Panc1 (cell line): ENCODE data around the gene KDM1B. TPM values are rescaled to one million over a fixed set of nuclear protein-coding genes. Genes with fewer than 3 reads are reported as not detected.

ENCODE experiments used
- ATAC-seq: fragments of 200-7000 bp; cut with Tn5 transposase; 2 replicates; pipeline ENCODE4 v1.9.1; 2020; ENCODE audit warnings: mild to moderate bottlenecking, moderate library complexity
- BruUV-seq: library from RNA; stranded (reverse); fragments of 400-500 nt; replicated peaks from 2 replicates; lab custom pipeline; 2021; lab: Mats Ljungman, UMichigan
- CTCF ChIA-PET: fragments of 300-600 bp; sonication (Branson Sonifier 250); formaldehyde crosslinking; loops from one replicate; lab custom pipeline; 2022; ENCODE audit warnings: antibody characterized with exemption; lab: Charles Lee
- POLR2A ChIA-PET: fragments of 300-600 bp; sonication (Branson Sonifier 250); formaldehyde crosslinking; loops from one replicate; lab custom pipeline; 2022; ENCODE audit warnings: antibody characterized with exemption; lab: Charles Lee
- DNase-seq: peaks from one replicate; pipeline ENCODE4 v3.0.0-alpha.2; 2010; ENCODE audit warnings: low read depth, low spot score
- H3K27ac ChIP-seq: 2 replicates; pipeline ENCODE4 v1.5.1; 2011; ENCODE audit warnings: mild to moderate bottlenecking, low read length, inconsistent platforms
- H3K27me3 ChIP-seq: fragments of 200-500 bp; sonication (Bioruptor generic); 2 replicates; pipeline ENCODE4 v1.6.0; 2014; ENCODE audit warnings: low read length, inconsistent platforms; ENCODE audit not compliant: control insufficient read depth, insufficient read depth
- H3K36me3 ChIP-seq: fragments of 200-500 bp; sonication (Bioruptor generic); 2 replicates; pipeline ENCODE4 v1.5.1; 2014; ENCODE audit warnings: inconsistent platforms, mild to moderate bottlenecking, low read length, moderate library complexity; ENCODE audit not compliant: control insufficient read depth, insufficient read depth
- H3K4me1 ChIP-seq: 2 replicates; pipeline ENCODE4 v1.5.1; 2011; ENCODE audit warnings: inconsistent platforms, mild to moderate bottlenecking, low read length, moderate library complexity; ENCODE audit not compliant: control insufficient read depth, insufficient read depth
- H3K4me3 ChIP-seq, 2 experiments: 2 replicates each; pipeline ENCODE4 v1.5.1; 2011 to 2012; ENCODE audit warnings: low read depth in 2 of 2, low read length in 2 of 2, mild to moderate bottlenecking in 2 of 2, inconsistent platforms in 1 of 2, moderate library complexity in 1 of 2
- H3K9me3 ChIP-seq: fragments of 200-500 bp; sonication (Bioruptor generic); 2 replicates; pipeline ENCODE4 v1.5.1; 2014; ENCODE audit warnings: low read depth, mild to moderate bottlenecking, inconsistent platforms, low read length, moderate library complexity; ENCODE audit not compliant: control insufficient read depth, insufficient read depth
- TCF7L2 ChIP-seq: IDR thresholded peaks from 2 replicates; pipeline ENCODE4 v1.6.1; 2011; ENCODE audit warnings: mild to moderate bottlenecking, low read depth, low read length, inconsistent platforms
- in situ Hi-C: cut with HindIII; loops from 2 replicates; pipeline ENCODE4 v1.10.0; 2016; ENCODE audit warnings: low sequenced_read_pairs, low pct_unique_long_range_greater_than_20kb
- intact Hi-C: fragments of 100-400 bp; cut with micrococcal nuclease; formaldehyde crosslinking; loops from one replicate; pipeline ENCODE4 v1.10.0; 2022; ENCODE audit not compliant: unreplicated experiment
- total RNA-seq: library from RNA; stranded (reverse); gene quantifications from one replicate; pipeline ENCODE4 v1.2.1, GENCODE V29; 2021; ENCODE audit not compliant: unreplicated experiment
- TF ChIP-seq, protein P1 (sequence below), 2 experiments: IDR thresholded peaks; 2 replicates each; pipeline ENCODE4 v1.6.1; 2011 to 2012; ENCODE audit warnings: low read depth in 2 of 2, control low read depth in 1 of 2, low read length in 1 of 2, mild to moderate bottlenecking in 1 of 2, moderate library complexity in 1 of 2; ENCODE audit not compliant: insufficient read depth in 1 of 2

Gene KDM1B
- total RNA-seq, 1 experiment from 2014 or later = 27.1 TPM

- no peak overlapping the region for H3K4me3 ChIP-seq
- no TSS peak for BruUV-seq
- in situ Hi-C loops (no loop called here), intact Hi-C loops (no loop called here)
- no peaks in the 10 kb centered on the region for H3K36me3 ChIP-seq
- H3K27me3 ChIP-seq = no peaks in the 10 kb centered on the region
- ATAC-seq (no peak), DNase-seq (no peak)
- no peaks in the 10 kb centered on the region for H3K4me1 ChIP-seq
- POLR2A ChIA-PET = no interaction called here
- no peaks in the 10 kb centered on the region for H3K9me3 ChIP-seq
- CTCF ChIA-PET = no interaction called here
- TF ChIP-seq, protein P1, sequence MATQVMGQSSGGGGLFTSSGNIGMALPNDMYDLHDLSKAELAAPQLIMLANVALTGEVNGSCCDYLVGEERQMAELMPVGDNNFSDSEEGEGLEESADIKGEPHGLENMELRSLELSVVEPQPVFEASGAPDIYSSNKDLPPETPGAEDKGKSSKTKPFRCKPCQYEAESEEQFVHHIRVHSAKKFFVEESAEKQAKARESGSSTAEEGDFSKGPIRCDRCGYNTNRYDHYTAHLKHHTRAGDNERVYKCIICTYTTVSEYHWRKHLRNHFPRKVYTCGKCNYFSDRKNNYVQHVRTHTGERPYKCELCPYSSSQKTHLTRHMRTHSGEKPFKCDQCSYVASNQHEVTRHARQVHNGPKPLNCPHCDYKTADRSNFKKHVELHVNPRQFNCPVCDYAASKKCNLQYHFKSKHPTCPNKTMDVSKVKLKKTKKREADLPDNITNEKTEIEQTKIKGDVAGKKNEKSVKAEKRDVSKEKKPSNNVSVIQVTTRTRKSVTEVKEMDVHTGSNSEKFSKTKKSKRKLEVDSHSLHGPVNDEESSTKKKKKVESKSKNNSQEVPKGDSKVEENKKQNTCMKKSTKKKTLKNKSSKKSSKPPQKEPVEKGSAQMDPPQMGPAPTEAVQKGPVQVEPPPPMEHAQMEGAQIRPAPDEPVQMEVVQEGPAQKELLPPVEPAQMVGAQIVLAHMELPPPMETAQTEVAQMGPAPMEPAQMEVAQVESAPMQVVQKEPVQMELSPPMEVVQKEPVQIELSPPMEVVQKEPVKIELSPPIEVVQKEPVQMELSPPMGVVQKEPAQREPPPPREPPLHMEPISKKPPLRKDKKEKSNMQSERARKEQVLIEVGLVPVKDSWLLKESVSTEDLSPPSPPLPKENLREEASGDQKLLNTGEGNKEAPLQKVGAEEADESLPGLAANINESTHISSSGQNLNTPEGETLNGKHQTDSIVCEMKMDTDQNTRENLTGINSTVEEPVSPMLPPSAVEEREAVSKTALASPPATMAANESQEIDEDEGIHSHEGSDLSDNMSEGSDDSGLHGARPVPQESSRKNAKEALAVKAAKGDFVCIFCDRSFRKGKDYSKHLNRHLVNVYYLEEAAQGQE (IDR thresholded peaks at IDR 0.05; ENCODE audit: insufficient read depth in 1 of 2, low read depth in 2 of 2, low read length in 1 of 2) = no peak
- no peak for TF ChIP-seq TCF7L2
- no peak overlapping the region for H3K27ac ChIP-seq
These were observed 36.0 kb upstream of the KDM1B start for GRCh38 chr6:18119236-18119635.

- H3K4me1 ChIP-seq = no peaks in the 10 kb centered on the region
- no peak overlapping the region for H3K4me3 ChIP-seq
- CTCF ChIA-PET = interaction anchor here (0.6 kb wide), 1 partner anchor 41 kb away, joined by 3 read pairs; no protein-coding TSS in a partner anchor
- no peaks in the 10 kb centered on the region for H3K9me3 ChIP-seq
- in situ Hi-C loops (no loop called here), intact Hi-C loops (loop anchor here (10.0 kb wide), 3 partner anchors 137 to 307 kb away; partner anchors contain the start of gene KIF13A)
- ATAC-seq (no peak), DNase-seq (no peak)
- no peak overlapping the region for H3K27ac ChIP-seq
- BruUV-seq = no TSS peak
- TF ChIP-seq, protein P1 (IDR thresholded peaks at IDR 0.05; ENCODE audit: insufficient read depth in 1 of 2, low read depth in 2 of 2, low read length in 1 of 2) = no peak
- no peak for TF ChIP-seq TCF7L2
- POLR2A ChIA-PET = no interaction called here
- no peaks in the 10 kb centered on the region for H3K36me3 ChIP-seq
- no peaks in the 10 kb centered on the region for H3K27me3 ChIP-seq
These were observed 33.6 kb upstream of the KDM1B start for GRCh38 chr6:18121580-18122127.
